ENCODE measurements around the gene YDJC.
A peak's percentile ranks its signal among the peaks of the same experiment; 100 is the strongest.

The YDJC gene

GRCh38 chr22:21629255-21630149 is at the start of gene YDJC:
YDJC (minus strand) TSS chr22:21630022; CDS start chr22:21630014, 8 bp downstream.
- TF ChIP-seq CTCF (conservative IDR thresholded peaks at IDR 0.05), result peak; percentile 70
- peak within 1 kb of the TSS; percentile 95 for H3K27ac ChIP-seq

- TF ChIP-seq CTCF (conservative IDR thresholded peaks at IDR 0.05), result no peak
Observed at GRCh38 chr22:21679383-21679782, 49.6 kb upstream of the YDJC start.

GRCh38 chr22:21678842-21679241 is 49.0 kb upstream of the YDJC start:
- H3K27ac ChIP-seq, result peak overlapping the region; percentile 55; the same call in 1 of the 2 replicates

More at GRCh38 chr22:21679383-21679782, 49.6 kb upstream of the YDJC start:
- no peak overlapping the region for H3K27ac ChIP-seq

GRCh38 chr22:21677606-21678443 is 48.0 kb upstream of the YDJC start:
- TF ChIP-seq CTCF (conservative IDR thresholded peaks at IDR 0.05), result no peak
- H3K27ac ChIP-seq, result peak overlapping the region; percentile 55

- no peak for TF ChIP-seq CTCF (conservative IDR thresholded peaks at IDR 0.05)
- H3K27ac ChIP-seq, result no peak overlapping the region
Observed at GRCh38 chr22:21674638-21675245, 44.9 kb upstream of the YDJC start.

GRCh38 chr22:21673534-21674321 is 43.9 kb upstream of the YDJC start:
- no peak overlapping the region for H3K27ac ChIP-seq
- TF ChIP-seq CTCF (conservative IDR thresholded peaks at IDR 0.05), result no peak; the same call in 1 of the 2 replicates

- no peak for TF ChIP-seq CTCF (conservative IDR thresholded peaks at IDR 0.05)
- H3K27ac ChIP-seq, result no peak overlapping the region
Observed at GRCh38 chr22:21672107-21672629, 42.3 kb upstream of the YDJC start.
